Endothelial cell (in vitro differentiated cells): ENCODE data around the gene XPO5. TPM values are rescaled to one million over a fixed set of nuclear protein-coding genes. Genes with fewer than 3 reads are reported as not detected.

Experiments used
- DNase-seq: peaks from one replicate; pipeline ENCODE4 v3.0.0; 2021; ENCODE audit warnings: low spot score
- H3K27ac Mint-ChIP-seq: one replicate; pipeline ENCODE4 v1.8.0; 2021; ENCODE audit warnings: mixed read lengths, inconsistent platforms; ENCODE audit not compliant: unreplicated experiment
- H3K27me3 Mint-ChIP-seq: one replicate; pipeline ENCODE4 v1.8.0; 2021; ENCODE audit warnings: mild to moderate bottlenecking, moderate library complexity, mixed read lengths, inconsistent platforms; ENCODE audit not compliant: unreplicated experiment
- H3K36me3 Mint-ChIP-seq: one replicate; pipeline ENCODE4 v1.8.0; 2021; ENCODE audit warnings: mild to moderate bottlenecking, low read depth, mixed read lengths, inconsistent platforms; ENCODE audit not compliant: unreplicated experiment
- H3K4me1 Mint-ChIP-seq: one replicate; pipeline ENCODE4 v1.8.0; 2021; ENCODE audit warnings: mild to moderate bottlenecking, mixed read lengths, inconsistent platforms; ENCODE audit not compliant: unreplicated experiment
- H3K4me3 Mint-ChIP-seq: one replicate; pipeline ENCODE4 v1.8.0; 2021; ENCODE audit warnings: mild to moderate bottlenecking, mixed read lengths, inconsistent platforms; ENCODE audit not compliant: unreplicated experiment
- H3K9me3 Mint-ChIP-seq: one replicate; pipeline ENCODE4 v1.8.0; 2021; ENCODE audit warnings: mixed read lengths, inconsistent platforms; ENCODE audit not compliant: unreplicated experiment
- total RNA-seq: library from RNA; stranded (reverse); fragmentation: NEBNext Ultra II Directional; extraction: Animal tissue kit (Norgen Biotek cat#: 25700); gene quantifications from one replicate; pipeline ENCODE4 v1.2.1, GENCODE V29; 2021; ENCODE audit not compliant: unreplicated experiment
- TF ChIP-seq, protein P1 (sequence below): fragments of 200-600 bp; sonication (generic); IDR thresholded peaks from one replicate; pipeline ENCODE4 v1.5.0; 2021; ENCODE audit warnings: antibody characterized with exemption; ENCODE audit not compliant: unreplicated experiment

The XPO5 gene
- total RNA-seq, 1 donor from 2014 or later, result 37.6 TPM

- H3K9me3 Mint-ChIP-seq, result no peaks in the 10 kb centered on the region
- TF ChIP-seq, protein P1, sequence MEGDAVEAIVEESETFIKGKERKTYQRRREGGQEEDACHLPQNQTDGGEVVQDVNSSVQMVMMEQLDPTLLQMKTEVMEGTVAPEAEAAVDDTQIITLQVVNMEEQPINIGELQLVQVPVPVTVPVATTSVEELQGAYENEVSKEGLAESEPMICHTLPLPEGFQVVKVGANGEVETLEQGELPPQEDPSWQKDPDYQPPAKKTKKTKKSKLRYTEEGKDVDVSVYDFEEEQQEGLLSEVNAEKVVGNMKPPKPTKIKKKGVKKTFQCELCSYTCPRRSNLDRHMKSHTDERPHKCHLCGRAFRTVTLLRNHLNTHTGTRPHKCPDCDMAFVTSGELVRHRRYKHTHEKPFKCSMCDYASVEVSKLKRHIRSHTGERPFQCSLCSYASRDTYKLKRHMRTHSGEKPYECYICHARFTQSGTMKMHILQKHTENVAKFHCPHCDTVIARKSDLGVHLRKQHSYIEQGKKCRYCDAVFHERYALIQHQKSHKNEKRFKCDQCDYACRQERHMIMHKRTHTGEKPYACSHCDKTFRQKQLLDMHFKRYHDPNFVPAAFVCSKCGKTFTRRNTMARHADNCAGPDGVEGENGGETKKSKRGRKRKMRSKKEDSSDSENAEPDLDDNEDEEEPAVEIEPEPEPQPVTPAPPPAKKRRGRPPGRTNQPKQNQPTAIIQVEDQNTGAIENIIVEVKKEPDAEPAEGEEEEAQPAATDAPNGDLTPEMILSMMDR, result no peak
- DNase-seq, result no peak
- peaks cover 29% of the 10 kb centered on the region for H3K4me1 Mint-ChIP-seq
- no peak overlapping the region for H3K27ac Mint-ChIP-seq
- H3K36me3 Mint-ChIP-seq, result peaks cover 47% of the 10 kb centered on the region
- H3K4me3 Mint-ChIP-seq, result peak overlapping the region; percentile 67
- peaks cover 22% of the 10 kb centered on the region for H3K27me3 Mint-ChIP-seq
These were observed 63.9 kb downstream of the XPO5 start for GRCh38 chr6:43511824-43512415.

GRCh38 chr6:43510827-43511163 lies 65.0 kb downstream of the XPO5 start:
- peaks cover 22% of the 10 kb centered on the region for H3K4me1 Mint-ChIP-seq
- peaks cover 44% of the 10 kb centered on the region for H3K36me3 Mint-ChIP-seq
- DNase-seq, result no peak
- TF ChIP-seq, protein P1, result no peak
- no peak overlapping the region for H3K27ac Mint-ChIP-seq
- H3K9me3 Mint-ChIP-seq, result no peaks in the 10 kb centered on the region
- peaks cover 21% of the 10 kb centered on the region for H3K27me3 Mint-ChIP-seq
- H3K4me3 Mint-ChIP-seq, result no peak overlapping the region

GRCh38 chr6:43509984-43510826 lies 65.6 kb downstream of the XPO5 start, which contains the start of gene LRRC73:
Gene LRRC73 (minus strand): TSS chr6:43510346. CDS start chr6:43509785, 561 bp downstream.
- peak within 1 kb of the TSS; percentile 88 for H3K4me3 Mint-ChIP-seq
- peaks cover 19% of the 10 kb centered on the region for H3K27me3 Mint-ChIP-seq
- TF ChIP-seq, protein P1, result no peak
- peaks cover 17% of the 10 kb centered on the region for H3K4me1 Mint-ChIP-seq
- peak; percentile 89 for DNase-seq
- no peaks in the 10 kb centered on the region for H3K9me3 Mint-ChIP-seq
- no peak within 1 kb of the TSS for H3K27ac Mint-ChIP-seq
- H3K36me3 Mint-ChIP-seq, result peaks cover 41% of the 10 kb centered on the region

- Mint-ChIP-seq H3K36me3 (peaks cover 37% of the 10 kb centered on the region), H3K4me3 (peak overlapping the region; percentile 88), H3K27me3 (peaks cover 19% of the 10 kb centered on the region), H3K4me1 (peaks cover 11% of the 10 kb centered on the region), H3K9me3 (no peaks in the 10 kb centered on the region), H3K27ac (no peak overlapping the region)
- TF ChIP-seq, protein P1, result no peak
- peak; percentile 33 for DNase-seq
These were observed 66.5 kb downstream of the XPO5 start for GRCh38 chr6:43509142-43509983.
